ENCODE measurements around the gene DPH2.

GRCh38 chr1:44010935-44011471, 41.2 kb downstream of the DPH2 start:
- no peak for TF ChIP-seq CTCF (IDR thresholded peaks at IDR 0.05; ENCODE audit: poor library complexity, severe bottlenecking)
- TF ChIP-seq EZH2 (IDR thresholded peaks at IDR 0.05; ENCODE audit: borderline replicate concordance, insufficient read depth, low read length, poor library complexity, severe bottlenecking), result no peak
- TF ChIP-seq EP300 (conservative IDR thresholded peaks at IDR 0.05; ENCODE audit: poor library complexity, severe bottlenecking), result no peak
- TF ChIP-seq, protein P1, sequence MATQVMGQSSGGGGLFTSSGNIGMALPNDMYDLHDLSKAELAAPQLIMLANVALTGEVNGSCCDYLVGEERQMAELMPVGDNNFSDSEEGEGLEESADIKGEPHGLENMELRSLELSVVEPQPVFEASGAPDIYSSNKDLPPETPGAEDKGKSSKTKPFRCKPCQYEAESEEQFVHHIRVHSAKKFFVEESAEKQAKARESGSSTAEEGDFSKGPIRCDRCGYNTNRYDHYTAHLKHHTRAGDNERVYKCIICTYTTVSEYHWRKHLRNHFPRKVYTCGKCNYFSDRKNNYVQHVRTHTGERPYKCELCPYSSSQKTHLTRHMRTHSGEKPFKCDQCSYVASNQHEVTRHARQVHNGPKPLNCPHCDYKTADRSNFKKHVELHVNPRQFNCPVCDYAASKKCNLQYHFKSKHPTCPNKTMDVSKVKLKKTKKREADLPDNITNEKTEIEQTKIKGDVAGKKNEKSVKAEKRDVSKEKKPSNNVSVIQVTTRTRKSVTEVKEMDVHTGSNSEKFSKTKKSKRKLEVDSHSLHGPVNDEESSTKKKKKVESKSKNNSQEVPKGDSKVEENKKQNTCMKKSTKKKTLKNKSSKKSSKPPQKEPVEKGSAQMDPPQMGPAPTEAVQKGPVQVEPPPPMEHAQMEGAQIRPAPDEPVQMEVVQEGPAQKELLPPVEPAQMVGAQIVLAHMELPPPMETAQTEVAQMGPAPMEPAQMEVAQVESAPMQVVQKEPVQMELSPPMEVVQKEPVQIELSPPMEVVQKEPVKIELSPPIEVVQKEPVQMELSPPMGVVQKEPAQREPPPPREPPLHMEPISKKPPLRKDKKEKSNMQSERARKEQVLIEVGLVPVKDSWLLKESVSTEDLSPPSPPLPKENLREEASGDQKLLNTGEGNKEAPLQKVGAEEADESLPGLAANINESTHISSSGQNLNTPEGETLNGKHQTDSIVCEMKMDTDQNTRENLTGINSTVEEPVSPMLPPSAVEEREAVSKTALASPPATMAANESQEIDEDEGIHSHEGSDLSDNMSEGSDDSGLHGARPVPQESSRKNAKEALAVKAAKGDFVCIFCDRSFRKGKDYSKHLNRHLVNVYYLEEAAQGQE (IDR thresholded peaks at IDR 0.05; ENCODE audit: borderline replicate concordance), result no peak
- no peak for TF ChIP-seq POLR2AphosphoS5 (IDR thresholded peaks at IDR 0.05)
- TF ChIP-seq TAF1 (IDR thresholded peaks at IDR 0.05; ENCODE audit: low read depth), result no peak
- TF ChIP-seq MXI1 (conservative IDR thresholded peaks at IDR 0.05; ENCODE audit: poor library complexity, severe bottlenecking), result no peak
- TF ChIP-seq SMC3 (conservative IDR thresholded peaks at IDR 0.05; ENCODE audit: poor library complexity), result no peak
- TF ChIP-seq RAD21 (conservative IDR thresholded peaks at IDR 0.05), result no peak
